IPS-15b (cell line): Measurements from ENCODE around the gene EXTL2.
"Not testable (repeated sequence)": the region's sequence is repeated elsewhere in the genome, so short reads cannot be mapped to it uniquely, and the experiment has no call there.

Experiments used
- H3K27me3 ChIP-seq: one replicate; pipeline ENCODE4 v1.6.1; 2013; ENCODE audit warnings: low read length; ENCODE audit not compliant: control insufficient read depth, insufficient read depth
- H3K36me3 ChIP-seq: one replicate; pipeline ENCODE4 v1.6.1; 2013; ENCODE audit warnings: low read length; ENCODE audit not compliant: control insufficient read depth, insufficient read depth
- H3K4me1 ChIP-seq: one replicate; pipeline ENCODE4 v1.6.1; 2013; ENCODE audit warnings: mild to moderate bottlenecking, low read length; ENCODE audit not compliant: control insufficient read depth, insufficient read depth
- H3K4me3 ChIP-seq: one replicate; pipeline ENCODE4 v1.5.1; 2013; ENCODE audit warnings: low read depth, low read length
- H3K9ac ChIP-seq: one replicate; pipeline ENCODE4 v1.6.1; 2013; ENCODE audit warnings: low read depth, mild to moderate bottlenecking, low read length
- H3K9me3 ChIP-seq: one replicate; pipeline ENCODE4 v1.6.1; 2013; ENCODE audit warnings: mild to moderate bottlenecking, low read length; ENCODE audit not compliant: control insufficient read depth, insufficient read depth

EXTL2 gene

DNA sequence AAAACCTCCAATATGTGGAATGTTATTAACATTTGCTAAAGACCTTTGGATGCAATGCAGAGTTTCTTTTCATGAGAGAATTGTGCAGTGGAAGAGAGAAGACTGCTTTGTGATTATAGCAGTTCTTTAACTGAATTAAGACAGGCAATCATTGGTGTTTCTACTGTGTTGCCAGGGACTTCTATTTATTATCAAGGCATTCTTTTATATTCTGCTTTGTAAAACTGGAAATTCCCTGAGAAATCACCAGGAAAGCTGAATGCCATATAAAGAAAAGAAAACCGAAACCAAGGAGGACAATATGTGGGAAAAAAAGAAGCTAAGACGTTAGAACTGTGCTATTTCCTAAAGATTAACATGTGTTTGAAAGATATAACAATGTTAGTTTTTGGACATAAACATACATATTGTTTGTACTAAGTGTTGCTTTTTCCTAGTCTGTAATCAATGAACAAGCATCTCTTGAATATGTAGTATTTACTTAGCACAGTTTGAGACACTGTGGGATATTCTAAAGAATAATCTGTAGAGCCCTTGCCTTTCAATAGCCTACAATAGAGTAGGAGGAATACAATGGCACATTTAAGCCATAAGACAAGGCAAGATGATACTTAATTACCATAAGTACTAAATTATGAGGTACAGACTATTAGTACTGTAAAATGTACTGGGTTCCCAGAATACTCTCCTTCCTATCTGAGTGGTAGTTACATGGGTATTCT is 47.1 kb downstream of the EXTL2 start:
- Histone ChIP-seq H3K9ac (no peak overlapping the region), H3K36me3 (no peaks in the 10 kb centered on the region), H3K27me3 (peaks cover 16% of the 10 kb centered on the region), H3K4me1 (no peaks in the 10 kb centered on the region), H3K4me3 (no peak overlapping the region), H3K9me3 (no peaks in the 10 kb centered on the region)

DNA sequence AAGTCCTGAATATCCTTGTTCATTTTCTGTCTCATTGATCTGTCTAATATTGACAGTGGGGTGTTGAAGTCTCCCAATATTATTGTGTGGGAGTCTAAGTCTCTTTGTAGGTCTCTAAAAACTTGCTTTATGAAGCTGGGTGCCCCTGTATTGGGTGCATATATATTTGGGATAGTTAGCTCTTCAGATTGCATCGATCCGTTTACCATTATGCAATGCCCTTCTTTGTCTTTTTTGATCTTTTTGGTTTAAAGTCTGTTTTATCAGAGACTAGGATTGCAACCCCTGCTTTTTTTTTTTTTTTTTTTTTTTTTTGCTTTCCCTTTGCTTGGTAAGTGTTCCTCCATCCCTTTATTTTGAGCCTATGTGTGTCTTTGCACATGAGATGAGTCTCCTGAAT is 51.5 kb downstream of the EXTL2 start:
- H3K4me3 ChIP-seq, H3K4me1 ChIP-seq, H3K27me3 ChIP-seq, H3K36me3 ChIP-seq, H3K9me3 ChIP-seq, H3K9ac ChIP-seq: not testable (repeated sequence)

GRCh38 chr1:100835866-100836842 is 58.5 kb downstream of the EXTL2 start:
- no peaks in the 10 kb centered on the region for H3K36me3 ChIP-seq
- no peaks in the 10 kb centered on the region for H3K4me1 ChIP-seq
- H3K9me3 ChIP-seq: no peaks in the 10 kb centered on the region
- H3K9ac ChIP-seq: no peak overlapping the region
- no peak overlapping the region for H3K4me3 ChIP-seq
- no peaks in the 10 kb centered on the region for H3K27me3 ChIP-seq

DNA sequence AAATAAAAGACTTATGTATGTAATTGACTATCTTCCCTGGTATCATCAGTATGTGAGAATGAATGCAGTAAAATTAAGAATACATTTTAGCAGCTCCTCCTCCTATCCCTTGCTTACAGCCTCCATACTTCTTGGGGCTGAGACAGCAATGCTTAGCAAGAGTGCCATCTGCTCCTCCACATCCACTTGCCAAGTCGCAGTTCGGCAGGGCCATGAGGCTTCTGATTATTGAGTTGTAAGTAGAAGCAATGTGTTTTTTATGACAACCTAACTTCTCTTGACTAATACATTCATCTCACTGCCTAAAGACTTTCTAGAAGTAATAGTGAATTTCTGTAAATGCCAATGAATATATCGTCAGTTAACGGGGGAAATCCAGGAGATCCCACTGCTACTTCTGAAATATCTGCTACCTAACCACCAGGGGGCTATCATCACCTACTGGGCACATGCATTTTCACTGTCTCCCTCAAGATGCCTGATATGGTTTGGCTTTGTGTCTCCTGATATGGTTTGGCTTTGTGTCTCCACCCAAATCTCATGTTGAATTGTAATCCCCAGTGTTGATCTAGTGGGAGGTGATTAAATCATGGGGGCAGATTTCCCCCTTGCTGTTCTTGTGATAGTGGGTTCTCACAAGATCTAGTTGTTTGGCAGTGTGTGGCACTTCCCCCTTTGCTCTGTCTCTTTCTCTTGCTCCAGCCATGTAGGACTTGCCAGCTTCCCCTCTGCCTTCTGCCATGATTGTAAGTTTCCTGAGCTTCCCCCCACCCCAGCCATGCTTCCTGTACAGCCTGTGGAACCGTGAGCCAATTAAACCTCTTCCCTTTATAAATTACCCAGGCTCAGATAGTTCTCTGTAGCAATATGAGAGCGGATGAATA is 59.6 kb downstream of the EXTL2 start:
- Histone ChIP-seq H3K9ac (no peak overlapping the region), H3K4me1 (no peaks in the 10 kb centered on the region), H3K27me3 (no peaks in the 10 kb centered on the region)

DNA sequence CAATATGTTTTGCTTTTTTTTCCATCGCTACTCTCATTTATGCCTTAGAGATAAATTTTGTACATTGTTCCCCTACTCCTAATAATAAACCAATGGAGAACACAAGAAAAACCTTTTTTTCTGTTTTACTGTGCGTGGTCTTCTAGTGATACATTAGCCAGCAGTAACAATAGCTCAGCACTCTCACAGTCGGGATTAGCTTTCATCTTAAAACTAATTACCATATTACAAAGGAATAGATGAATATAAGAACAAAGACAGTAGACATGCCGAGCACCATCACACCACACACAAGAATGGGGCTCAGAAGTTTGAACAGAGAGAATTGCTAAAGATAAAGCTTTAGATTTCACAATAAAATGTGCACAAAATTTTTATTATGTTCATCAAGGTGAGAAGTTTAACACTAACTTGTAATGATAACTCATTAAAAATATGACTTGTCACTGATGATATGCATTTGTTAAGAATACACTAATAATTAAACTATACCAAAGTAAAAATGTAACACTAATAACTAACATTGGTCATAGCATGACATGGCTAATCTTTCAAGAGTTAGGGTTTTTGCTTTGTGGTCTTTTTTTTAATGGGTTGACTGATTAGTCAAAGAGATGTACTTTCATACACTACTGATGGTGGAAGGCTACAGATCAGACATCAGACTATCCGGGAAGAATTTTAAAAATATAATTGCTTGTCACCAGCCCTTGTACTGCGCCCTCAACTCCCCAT is 61.8 kb downstream of the EXTL2 start:
- H3K4me1 ChIP-seq: no peaks in the 10 kb centered on the region
- no peak overlapping the region for H3K4me3 ChIP-seq
- H3K9me3 ChIP-seq: no peaks in the 10 kb centered on the region
- H3K9ac ChIP-seq: no peak overlapping the region
- no peaks in the 10 kb centered on the region for H3K36me3 ChIP-seq
- no peaks in the 10 kb centered on the region for H3K27me3 ChIP-seq

More for the DNA sequence above, 59.6 kb downstream of the EXTL2 start:
- Histone ChIP-seq H3K36me3 (no peaks in the 10 kb centered on the region), H3K9me3 (no peaks in the 10 kb centered on the region), H3K4me3 (no peak overlapping the region)

DNA sequence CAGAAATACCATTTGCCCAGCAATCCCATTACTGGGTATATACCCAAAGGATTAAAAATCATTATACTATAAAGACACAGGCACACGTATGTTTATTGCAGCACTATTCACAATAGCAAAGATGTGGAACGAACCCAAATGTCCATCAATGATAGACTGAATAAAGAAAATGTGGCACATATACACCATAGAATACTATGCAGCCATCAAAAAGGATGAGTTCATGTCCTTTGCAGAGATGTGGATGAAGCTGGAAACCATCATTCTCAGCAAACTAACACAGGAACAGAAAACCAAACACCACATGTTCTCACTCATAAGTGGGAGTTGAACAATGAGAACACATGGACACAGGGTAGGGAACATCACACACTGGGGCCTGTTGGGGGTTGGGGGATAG is 69.0 kb downstream of the EXTL2 start:
- not testable (repeated sequence) for H3K9ac ChIP-seq, H3K4me3 ChIP-seq

More for the DNA sequence above, 69.0 kb downstream of the EXTL2 start:
- H3K27me3 ChIP-seq, H3K4me1 ChIP-seq, H3K9me3 ChIP-seq, H3K36me3 ChIP-seq: not testable (repeated sequence)
